GM19372 (cell line): ENCODE data around the gene AADACL2.
"Not testable (repeated sequence)": the region's sequence is repeated elsewhere in the genome, so short reads cannot be mapped to it uniquely, and the experiment has no call there.

Source experiments
- ATAC-seq: cut with Tn5 transposase; IDR thresholded peaks from one replicate; pipeline ENCODE4 v1.9.1; 2021; ENCODE audit warnings: mild to moderate bottlenecking, low read depth, moderate library complexity; ENCODE audit not compliant: unreplicated experiment

The AADACL2 gene

GRCh38 chr3:151764699-151765098 is 31.0 kb downstream of the AADACL2 start:
- ATAC-seq = not testable (repeated sequence)

GRCh38 chr3:151765685-151766084 is 32.0 kb downstream of the AADACL2 start:
- ATAC-seq = no peak

DNA sequence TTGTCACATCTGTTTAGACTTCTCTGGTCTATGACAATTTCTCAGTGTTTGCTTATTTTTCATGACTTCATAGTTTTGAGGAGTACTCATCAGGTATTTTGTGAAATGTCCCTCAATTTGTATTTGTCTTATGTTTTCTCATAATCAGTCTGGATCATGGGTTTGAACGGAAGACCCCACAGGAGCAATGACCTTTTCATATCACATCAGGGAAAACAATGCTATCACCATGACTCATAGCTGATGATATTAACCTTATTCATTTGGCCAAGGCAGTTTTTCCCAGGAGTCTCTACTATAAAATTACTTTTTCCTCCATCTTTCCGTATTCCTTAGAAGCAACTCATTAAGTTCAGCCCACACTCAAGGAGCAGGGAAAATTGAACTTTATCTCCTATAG is 32.7 kb downstream of the AADACL2 start:
- no peak for ATAC-seq

- no peak for ATAC-seq
These were observed 34.7 kb downstream of the AADACL2 start for GRCh38 chr3:151768393-151768930.

GRCh38 chr3:151769175-151769574 is 35.4 kb downstream of the AADACL2 start:
- no peak for ATAC-seq

DNA sequence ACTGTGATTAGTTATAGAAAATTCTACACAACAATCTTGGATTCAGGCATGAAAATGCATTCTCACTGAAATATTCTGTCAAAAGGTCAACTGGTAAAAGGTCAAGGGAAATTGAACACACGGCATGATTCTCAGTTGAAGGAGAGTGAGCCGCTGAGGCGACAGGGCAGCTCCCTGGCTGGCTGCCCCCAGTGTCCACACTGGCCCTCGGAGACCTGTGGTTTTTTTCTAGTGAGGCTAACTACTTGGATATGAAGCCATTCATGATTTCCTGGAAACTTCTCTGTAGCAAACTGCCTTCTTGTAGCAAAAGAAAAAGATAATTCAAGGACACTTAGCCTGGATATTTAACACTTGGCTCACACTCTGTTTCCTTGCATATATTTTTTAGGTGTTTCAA is 37.2 kb downstream of the AADACL2 start:
- ATAC-seq = no peak

GRCh38 chr3:151772825-151773480 is 39.2 kb downstream of the AADACL2 start:
- no peak for ATAC-seq

DNA sequence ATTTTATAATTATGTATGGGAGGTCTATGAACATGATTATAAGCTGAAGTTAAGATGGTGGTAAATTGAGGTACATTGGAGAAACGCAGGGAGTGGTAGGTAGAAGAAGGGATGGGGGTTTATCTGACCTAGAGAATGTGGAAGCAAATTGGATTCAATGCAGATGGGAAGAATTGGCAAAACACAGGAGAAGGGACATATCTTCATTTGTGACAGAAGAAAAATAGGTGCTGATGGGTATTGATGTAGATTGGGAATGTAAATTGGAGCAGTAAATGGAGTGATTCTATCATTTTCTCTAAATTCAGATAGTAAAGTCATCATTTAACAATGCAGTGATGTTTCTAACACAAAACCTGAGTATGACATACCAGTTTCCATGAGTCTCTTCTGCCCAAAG is 40.5 kb downstream of the AADACL2 start:
- ATAC-seq = no peak

DNA sequence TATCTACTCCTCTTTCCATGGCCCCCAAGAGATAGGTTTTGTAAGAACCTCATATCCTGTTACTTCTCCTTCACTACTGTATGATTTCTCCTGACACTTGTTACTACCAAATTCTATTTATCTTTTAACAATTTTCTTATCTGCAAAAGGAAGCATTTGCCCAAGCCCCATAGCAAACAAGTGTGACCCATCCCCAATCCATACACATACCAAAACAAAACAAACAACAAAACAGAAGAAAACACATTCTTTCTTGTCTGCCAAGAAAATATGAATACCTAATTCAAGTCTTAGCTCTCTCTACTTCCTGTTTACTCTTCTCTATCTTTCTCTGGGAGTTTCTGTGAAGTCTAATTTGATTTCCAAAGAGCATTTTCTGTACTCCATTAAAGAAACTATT is 41.2 kb downstream of the AADACL2 start:
- ATAC-seq = no peak

GRCh38 chr3:151775314-151776258 is 41.9 kb downstream of the AADACL2 start:
- ATAC-seq = no peak

- no peak for ATAC-seq
These were observed 42.6 kb downstream of the AADACL2 start for GRCh38 chr3:151776259-151776740.

DNA sequence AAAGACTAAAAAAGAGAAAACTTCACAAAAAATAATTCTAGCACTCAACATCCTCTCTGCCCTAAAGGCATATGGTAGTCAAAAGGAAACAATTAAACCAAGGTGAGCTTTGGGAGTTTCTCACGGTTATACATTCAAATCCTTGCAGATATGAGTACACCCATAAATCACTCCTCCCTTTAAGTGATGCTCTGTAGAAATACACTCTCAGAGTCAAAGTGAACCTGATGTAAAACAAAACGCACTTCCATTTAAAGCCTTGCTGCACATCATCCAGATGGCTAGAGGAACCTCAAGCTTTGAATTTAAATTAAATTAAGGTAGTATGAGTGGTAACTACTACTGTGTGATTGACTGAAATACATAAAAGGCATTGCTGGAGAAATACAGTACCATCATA is 44.2 kb downstream of the AADACL2 start:
- no peak for ATAC-seq

- no peak for ATAC-seq
These were observed 53.9 kb downstream of the AADACL2 start for GRCh38 chr3:151787626-151788025.

GRCh38 chr3:151788401-151788800 is 54.7 kb downstream of the AADACL2 start:
- no peak for ATAC-seq

DNA sequence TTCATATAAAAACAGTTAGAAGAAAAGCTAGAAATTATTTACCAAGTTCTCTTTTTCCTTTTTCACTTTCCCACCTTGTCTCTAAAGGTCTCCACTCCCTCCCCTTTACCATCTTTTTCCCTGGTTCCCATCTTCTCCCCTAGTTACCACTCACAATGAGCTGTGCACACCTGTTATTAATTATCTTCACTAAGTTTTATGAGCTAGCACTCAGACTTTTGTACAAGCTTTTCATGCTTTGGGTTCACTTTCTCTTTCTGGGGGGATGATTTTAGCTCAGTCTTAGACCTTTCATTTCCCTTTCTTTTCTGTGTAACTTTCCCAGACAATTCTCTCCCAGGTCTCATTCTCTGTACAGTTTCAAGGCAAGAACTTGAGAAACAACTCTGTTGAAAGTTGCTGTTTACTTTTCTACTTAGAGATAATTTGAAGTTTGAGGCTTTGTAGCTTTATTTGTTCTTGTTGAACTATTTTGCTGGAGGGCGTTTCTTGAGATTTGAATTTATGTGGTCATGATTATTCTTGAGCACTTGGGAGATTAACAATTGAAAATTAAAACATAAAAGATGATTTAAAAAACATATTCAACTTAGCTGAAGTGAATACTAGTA is 56.2 kb downstream of the AADACL2 start:
- no peak for ATAC-seq

- ATAC-seq = not testable (repeated sequence)
These were observed 57.0 kb downstream of the AADACL2 start for GRCh38 chr3:151790763-151791162.

GRCh38 chr3:151792411-151792810 is 58.7 kb downstream of the AADACL2 start:
- ATAC-seq = no peak

DNA sequence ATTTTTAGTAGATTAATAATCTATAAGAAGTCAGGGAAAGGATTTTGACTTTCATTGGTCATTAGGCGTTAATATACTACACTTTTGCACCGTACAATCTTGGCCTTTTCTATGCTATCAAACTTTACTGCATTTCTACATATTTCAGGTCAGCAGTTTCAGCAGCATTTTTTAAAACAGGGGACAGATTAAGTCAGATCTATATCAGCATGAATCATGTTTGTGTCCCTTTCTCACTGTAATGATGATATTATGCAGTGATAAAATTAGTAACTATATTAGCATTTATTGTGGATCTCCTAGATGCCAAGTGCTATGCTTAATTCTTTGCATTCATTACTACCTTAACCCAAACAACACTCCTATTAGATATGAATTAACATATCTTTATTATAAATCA is 59.9 kb downstream of the AADACL2 start:
- ATAC-seq = no peak

DNA sequence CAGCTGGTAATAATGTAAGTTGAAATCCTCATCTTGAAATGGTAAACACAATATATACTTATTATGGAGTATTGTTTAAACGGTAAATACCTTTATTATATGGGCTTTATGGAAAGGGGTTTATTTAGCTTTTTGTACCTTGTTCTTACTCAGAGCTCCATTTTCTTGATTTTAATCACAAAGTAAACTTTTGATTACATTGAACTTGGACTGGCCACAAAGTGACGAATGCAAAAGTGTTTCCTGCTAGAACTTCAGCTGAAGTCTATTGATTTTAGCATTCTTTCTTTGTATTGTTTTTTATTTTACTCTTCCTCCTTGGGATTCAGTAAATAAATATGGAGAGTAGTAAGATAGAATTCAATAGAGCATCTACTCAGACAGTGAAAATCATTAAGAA is 60.4 kb downstream of the AADACL2 start:
- ATAC-seq = no peak

- ATAC-seq = no peak
These were observed 61.5 kb downstream of the AADACL2 start for GRCh38 chr3:151795276-151795675.

DNA sequence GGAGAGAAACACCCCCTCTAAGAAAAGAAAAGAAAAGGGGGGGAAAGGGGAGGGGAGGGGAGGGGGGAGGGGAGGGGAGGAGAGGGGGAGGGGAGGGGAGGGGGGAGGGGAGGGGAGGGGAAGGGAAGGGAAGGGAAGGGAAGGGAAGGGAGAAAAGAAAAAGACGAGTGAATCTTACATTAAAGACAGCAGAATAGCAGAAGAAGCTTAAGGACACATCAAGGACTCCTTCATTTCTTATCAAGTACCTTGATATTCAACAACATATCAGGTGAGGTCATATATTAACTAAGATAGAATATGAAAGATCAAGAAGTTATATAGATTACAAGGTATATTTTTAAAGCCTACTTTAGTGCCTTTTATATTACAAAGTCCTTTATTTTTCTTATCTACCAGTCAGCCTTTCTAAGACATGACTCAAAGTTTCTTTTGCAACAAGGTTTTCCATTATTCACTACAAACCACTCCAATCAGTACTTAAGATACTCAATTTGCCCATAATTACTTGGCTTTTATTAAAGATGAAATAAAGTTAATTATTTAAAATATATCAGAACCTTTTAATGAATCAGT is 62.5 kb downstream of the AADACL2 start:
- no peak for ATAC-seq
